Common myeloid progenitor, CD34-positive (primary cell): ENCODE results near the gene CFAP97D2.
A peak's percentile ranks its signal among the peaks of the same experiment; 100 is the strongest.

ENCODE experiments used
- CTCF ChIA-PET: fragments of 350-600 bp; sonication (Branson Sonifier 250); formaldehyde crosslinking; loops from one replicate; lab custom pipeline; 2021; ENCODE audit warnings: antibody characterized with exemption; lab: Charles Lee
- POLR2A ChIA-PET: fragments of 350-600 bp; sonication (Branson Sonifier 250); formaldehyde crosslinking; loops from one replicate; lab custom pipeline; 2021; ENCODE audit warnings: antibody characterized with exemption; lab: Charles Lee
- DNase-seq, 3 donors: peaks; one replicate each; pipeline versions ENCODE4 v3.0.0 to v3.0.0-alpha.2; 2013
- H3K27ac ChIP-seq, 2 experiments: 1 replicate in 1 of 2; 2 replicates in 1 of 2; pipeline ENCODE4 v1.7.0; 2013; ENCODE audit warnings: inconsistent platforms in 2 of 2, low read length in 2 of 2, mild to moderate bottlenecking in 2 of 2, low read depth in 1 of 2, moderate library complexity in 1 of 2; ENCODE audit not compliant: severe bottlenecking in 2 of 2, insufficient read depth in 1 of 2, poor library complexity in 1 of 2
- H3K27me3 ChIP-seq, 5 experiments: replicated peaks in 2 of 5; 1 replicate in 3 of 5; 2 replicates in 2 of 5; pipeline versions ENCODE4 v1.6.1 to v1.7.0; 2013; ENCODE audit warnings: low read length in 4 of 5, mild to moderate bottlenecking in 2 of 5, moderate library complexity in 2 of 5, inconsistent platforms in 1 of 5; ENCODE audit not compliant: insufficient read depth in 5 of 5, control insufficient read depth in 4 of 5
- H3K36me3 ChIP-seq, 4 experiments: 1 replicate in 2 of 4; 2 replicates in 2 of 4; pipeline versions ENCODE4 v1.6.1 to v1.7.0; 2013; ENCODE audit warnings: low read length in 3 of 4, control low read depth in 1 of 4, mild to moderate bottlenecking in 1 of 4; ENCODE audit not compliant: control insufficient read depth in 4 of 4, insufficient read depth in 4 of 4
- H3K4me1 ChIP-seq, 4 experiments: 1 replicate in 3 of 4; 2 replicates in 1 of 4; pipeline versions ENCODE4 v1.6.1 to v1.7.1; 2013; ENCODE audit warnings: low read length in 3 of 4, mild to moderate bottlenecking in 3 of 4, control low read depth in 1 of 4, inconsistent platforms in 1 of 4, moderate library complexity in 1 of 4; ENCODE audit not compliant: control insufficient read depth in 4 of 4, insufficient read depth in 4 of 4; ENCODE audit errors: control extremely low read depth in 1 of 4
- H3K4me3 ChIP-seq, 7 experiments: 1 replicate in 4 of 7; 2 replicates in 3 of 7; pipeline versions ENCODE4 v1.5.1 to v1.7.0; 2013; ENCODE audit warnings: mild to moderate bottlenecking in 7 of 7, low read length in 6 of 7, moderate library complexity in 6 of 7, inconsistent platforms in 2 of 7, low read depth in 2 of 7, control low read depth in 1 of 7; ENCODE audit not compliant: insufficient read depth in 4 of 7, control insufficient read depth in 1 of 7; ENCODE audit errors: extremely low read depth in 1 of 7
- H3K9me3 ChIP-seq, 5 experiments: 1 replicate in 4 of 5; 2 replicates in 1 of 5; pipeline versions ENCODE4 v1.6.1 to v1.7.1; 2013; ENCODE audit warnings: low read length in 4 of 5, mild to moderate bottlenecking in 2 of 5, inconsistent platforms in 1 of 5, low read depth in 1 of 5, moderate library complexity in 1 of 5; ENCODE audit not compliant: control insufficient read depth in 4 of 5, insufficient read depth in 2 of 5; ENCODE audit errors: control extremely low read depth in 1 of 5
- WGBS: methylation state at CpG from one replicate; pipeline ENCODE4 v1.1.5; 2013; ENCODE audit not compliant: insufficient coverage; 5-methylcytosine and 5-hydroxymethylcytosine counted together

The CFAP97D2 gene

DNA sequence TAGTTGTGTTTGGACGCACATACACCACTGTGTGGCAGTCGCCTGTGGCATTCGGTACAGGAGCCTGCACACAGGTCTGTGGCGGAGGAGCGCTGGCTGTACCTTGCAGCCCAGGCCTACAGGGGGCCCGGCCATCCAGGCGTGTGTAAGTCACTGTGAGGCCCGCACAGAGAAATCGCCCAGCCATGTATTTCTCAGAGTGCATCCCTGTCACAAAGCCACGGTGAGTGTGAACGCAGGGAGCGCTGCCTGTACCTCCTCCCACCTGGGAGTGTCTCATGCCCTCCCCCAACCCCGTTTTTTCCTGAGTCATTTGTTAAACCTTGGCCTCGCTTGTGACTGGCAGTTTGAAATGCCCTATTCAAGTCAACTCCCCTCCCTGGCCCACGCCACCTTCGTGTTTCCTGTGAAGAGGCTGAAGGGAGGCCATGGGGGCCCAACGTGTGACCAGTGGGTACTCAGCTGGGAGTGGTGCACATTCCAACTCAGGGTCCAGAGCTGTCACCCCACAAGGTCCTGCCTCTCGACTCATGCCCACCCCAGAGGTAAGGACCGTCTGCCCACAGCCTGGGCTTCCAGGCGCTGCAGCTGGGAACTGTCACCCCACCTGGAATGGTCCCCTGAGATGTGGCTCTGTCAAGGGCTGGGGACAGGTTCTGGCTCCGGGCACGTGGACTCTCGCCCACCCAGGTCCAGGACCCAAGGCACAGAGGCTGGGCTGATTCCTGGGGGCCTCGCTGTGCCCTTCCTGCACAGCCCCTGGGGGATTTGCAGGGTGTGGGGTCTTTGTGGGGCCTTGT, 35.1 kb upstream of the CFAP97D2 start:
- no peaks in the 10 kb centered on the region for H3K27me3 ChIP-seq
- ChIA-PET POLR2A (interaction anchor here (1.0 kb wide), 1 partner anchor 92 kb away, joined by 3 read pairs; no protein-coding TSS in a partner anchor), CTCF (interaction anchor here (0.8 to 1.8 kb wide), 9 partner anchors 9 to 82 kb away, joined by 3 to 9 read pairs (median 4); no protein-coding TSS in a partner anchor)
- peaks cover 4 to 83% (median 82%) of the 10 kb centered on the region in 4 experiments for H3K4me1 ChIP-seq
- no peak overlapping the region for H3K4me3 ChIP-seq
- DNase-seq, result peak in 2 of 3 donors; percentile 59 to 67
- H3K36me3 ChIP-seq, result no peaks in the 10 kb centered on the region
- 67% methylated on average over 21 of the region's 24 CpGs for WGBS
- no peaks in the 10 kb centered on the region for H3K9me3 ChIP-seq
- no peak overlapping the region for H3K27ac ChIP-seq

- 94% methylated on average over 17 of the region's 17 CpGs for WGBS
- ChIA-PET CTCF (interaction anchor here (0.9 to 1.8 kb wide), 8 partner anchors 10 to 81 kb away, joined by 3 to 9 read pairs (median 4); no protein-coding TSS in a partner anchor), POLR2A (no interaction called here)
- no peaks in the 10 kb centered on the region for H3K27me3 ChIP-seq
- DNase-seq, result no peak
- H3K4me3 ChIP-seq, result no peak overlapping the region
- no peaks in the 10 kb centered on the region for H3K9me3 ChIP-seq
- no peaks in the 10 kb centered on the region for H3K36me3 ChIP-seq
- peaks cover 4 to 90% (median 85%) of the 10 kb centered on the region in 4 experiments for H3K4me1 ChIP-seq
- no peak overlapping the region for H3K27ac ChIP-seq
Observed at GRCh38 chr13:114144606-114145244, 34.3 kb upstream of the CFAP97D2 start.

GRCh38 chr13:114145256-114145655, 33.8 kb upstream of the CFAP97D2 start:
- Histone ChIP-seq H3K4me1 (peaks cover 4 to 93% (median 86%) of the 10 kb centered on the region in 4 experiments), H3K27ac (no peak overlapping the region), H3K9me3 (no peaks in the 10 kb centered on the region), H3K4me3 (no peak overlapping the region), H3K27me3 (no peaks in the 10 kb centered on the region), H3K36me3 (no peaks in the 10 kb centered on the region)
- CTCF ChIA-PET, result interaction anchor here (0.9 to 1.7 kb wide), 4 partner anchors 10 to 81 kb away, joined by 4 to 9 read pairs (median 5); no protein-coding TSS in a partner anchor
- WGBS, result 38% methylated on average over 3 of the region's 3 CpGs
- POLR2A ChIA-PET, result no interaction called here
- DNase-seq, result no peak

DNA sequence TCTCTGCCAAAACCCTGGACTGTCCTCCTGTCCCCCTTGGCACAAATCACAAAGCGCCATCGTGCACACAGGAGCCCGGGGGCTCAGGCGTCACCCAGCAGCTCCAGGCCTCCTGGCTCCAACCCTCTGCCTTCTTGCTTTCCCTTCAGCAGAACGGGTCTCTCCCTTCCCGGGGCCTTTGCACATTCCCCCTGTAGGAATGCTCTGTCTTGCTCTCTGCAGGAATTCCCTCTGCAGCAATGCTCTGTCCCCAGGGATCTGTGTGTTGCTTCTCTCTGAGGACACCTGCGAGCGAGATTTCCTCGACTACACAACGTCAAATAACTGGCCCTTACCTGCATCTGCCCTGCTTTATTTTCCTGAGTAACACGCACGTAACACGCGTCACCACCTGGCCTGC, 33.3 kb upstream of the CFAP97D2 start:
- ChIA-PET CTCF (interaction anchor here (1.5 to 1.7 kb wide), 3 partner anchors 11 to 80 kb away, joined by 4 to 9 read pairs (median 4); no protein-coding TSS in a partner anchor), POLR2A (no interaction called here)
- Histone ChIP-seq H3K4me1 (peaks cover 5 to 93% (median 86%) of the 10 kb centered on the region in 4 experiments), H3K4me3 (no peak overlapping the region), H3K9me3 (no peaks in the 10 kb centered on the region), H3K27me3 (no peaks in the 10 kb centered on the region), H3K36me3 (no peaks in the 10 kb centered on the region), H3K27ac (no peak overlapping the region)
- WGBS, result 93% methylated on average over 14 of the region's 14 CpGs
- no peak for DNase-seq

DNA sequence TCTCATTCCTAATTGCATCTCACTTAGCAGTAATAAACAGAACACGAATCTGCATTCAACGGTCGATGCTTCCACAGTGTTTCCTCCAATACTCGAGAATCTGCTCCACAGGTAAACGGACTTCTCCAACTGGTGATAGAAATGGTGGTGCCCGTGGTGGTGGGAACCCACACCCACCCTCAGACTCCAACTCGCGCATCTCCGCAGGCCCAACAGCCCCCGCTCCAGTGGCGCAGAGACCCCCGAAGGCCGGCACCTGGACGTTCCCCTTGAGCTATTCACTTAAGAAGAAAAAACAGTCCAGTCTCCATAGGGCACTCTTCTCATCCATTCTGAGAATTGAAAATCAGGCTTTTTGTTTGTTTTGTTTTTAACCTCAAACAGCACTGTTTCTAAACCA, 32.9 kb upstream of the CFAP97D2 start:
- POLR2A ChIA-PET, result no interaction called here
- WGBS, result 92% methylated on average over 14 of the region's 14 CpGs
- CTCF ChIA-PET, result interaction anchor here (1.0 kb wide), 1 partner anchor 23 kb away, joined by 3 read pairs; no protein-coding TSS in a partner anchor
- Histone ChIP-seq H3K4me3 (no peak overlapping the region), H3K4me1 (peaks cover 7 to 93% (median 85%) of the 10 kb centered on the region in 4 experiments), H3K36me3 (no peaks in the 10 kb centered on the region), H3K27me3 (no peaks in the 10 kb centered on the region), H3K9me3 (no peaks in the 10 kb centered on the region), H3K27ac (no peak overlapping the region)
- no peak for DNase-seq

DNA sequence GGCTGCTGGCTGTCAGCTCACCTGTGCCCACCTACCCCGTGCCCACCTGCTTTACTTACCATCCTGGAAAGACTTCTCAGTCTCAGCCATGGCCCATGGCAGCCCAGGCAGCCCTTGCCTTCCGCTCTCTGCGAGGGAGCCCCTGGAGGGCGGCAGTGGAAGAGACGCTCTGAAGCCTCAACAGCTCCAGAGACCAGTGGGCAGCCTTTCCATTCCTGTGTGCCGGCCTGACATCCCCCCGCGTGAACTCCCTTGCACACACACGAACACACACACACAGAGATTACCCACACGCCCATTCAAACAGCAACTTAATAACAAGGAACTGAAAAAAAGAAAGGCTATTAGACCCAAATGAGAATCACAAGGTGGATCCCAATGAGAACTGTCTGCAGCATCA, 32.4 kb upstream of the CFAP97D2 start:
- DNase-seq, result no peak
- Histone ChIP-seq H3K4me3 (no peak overlapping the region), H3K9me3 (no peaks in the 10 kb centered on the region), H3K27me3 (no peaks in the 10 kb centered on the region), H3K36me3 (no peaks in the 10 kb centered on the region), H3K4me1 (peaks cover 7 to 93% (median 85%) of the 10 kb centered on the region in 4 experiments), H3K27ac (no peak overlapping the region)
- ChIA-PET POLR2A (no interaction called here), CTCF (interaction anchor here (1.0 kb wide), 1 partner anchor 23 kb away, joined by 3 read pairs; no protein-coding TSS in a partner anchor)
- WGBS, result 92% methylated on average over 5 of the region's 10 CpGs
